GM21381 (cell line): ENCODE results near the gene LPAR5.

Experiments
- ATAC-seq: cut with Tn5 transposase; IDR thresholded peaks from one replicate; pipeline ENCODE4 v1.9.1; 2021; ENCODE audit warnings: mild to moderate bottlenecking, moderate library complexity; ENCODE audit not compliant: unreplicated experiment

Gene LPAR5

GRCh38 chr12:6639151-6639801 lies 3.5 kb upstream of the LPAR5 start:
- no peak for ATAC-seq

GRCh38 chr12:6638305-6638704 lies 2.5 kb upstream of the LPAR5 start:
- ATAC-seq = no peak

- ATAC-seq = peak; percentile 28
Observed at GRCh38 chr12:6635375-6635855, 344 bp downstream of the LPAR5 start.

GRCh38 chr12:6632026-6632983 lies 3.5 kb downstream of the LPAR5 start:
- ATAC-seq = no peak

GRCh38 chr12:6631549-6631961 lies 4.2 kb downstream of the LPAR5 start:
- ATAC-seq = no peak

- ATAC-seq = no peak
Observed at GRCh38 chr12:6630736-6631135, 5.0 kb downstream of the LPAR5 start.

- no peak for ATAC-seq
Observed at GRCh38 chr12:6627616-6628015, 8.1 kb downstream of the LPAR5 start.

- no peak for ATAC-seq
Observed at GRCh38 chr12:6626654-6627283, 9.0 kb downstream of the LPAR5 start.

- no peak for ATAC-seq
Observed at GRCh38 chr12:6620885-6621274, 14.9 kb downstream of the LPAR5 start.

GRCh38 chr12:6620137-6620884 lies 15.4 kb downstream of the LPAR5 start:
- ATAC-seq = no peak

GRCh38 chr12:6618483-6619225 lies 17.1 kb downstream of the LPAR5 start:
- ATAC-seq = no peak

- no peak for ATAC-seq
Observed at GRCh38 chr12:6615802-6616201, 20.0 kb downstream of the LPAR5 start.

GRCh38 chr12:6614513-6615172 lies 21.1 kb downstream of the LPAR5 start:
- no peak for ATAC-seq

GRCh38 chr12:6613776-6614512 lies 21.8 kb downstream of the LPAR5 start:
- no peak for ATAC-seq

GRCh38 chr12:6613015-6613775 lies 22.6 kb downstream of the LPAR5 start:
- ATAC-seq = no peak

- no peak for ATAC-seq
Observed at GRCh38 chr12:6612652-6613014, 23.1 kb downstream of the LPAR5 start.

GRCh38 chr12:6612247-6612646 lies 23.5 kb downstream of the LPAR5 start:
- no peak for ATAC-seq

- ATAC-seq = no peak
Observed at GRCh38 chr12:6608592-6609281, 27.0 kb downstream of the LPAR5 start.
